SU-DHL-6 (cell line): Measurements from ENCODE around the gene CAPN15.

Experiments used
- H2AFZ ChIP-seq: fragments of 200-600 bp; sonication (generic); 2 replicates; pipeline ENCODE4 v1.6.1; 2014; ENCODE audit warnings: low read depth, mild to moderate bottlenecking, moderate library complexity, mixed read lengths, antibody characterized with exemption, low read length; ENCODE audit not compliant: severe bottlenecking
- H3F3A ChIP-seq: fragments of 200-600 bp; shearing (Covaris generic); 2 replicates; pipeline ENCODE4 v1.6.0; 2016; ENCODE audit warnings: antibody characterized with exemption, mild to moderate bottlenecking; ENCODE audit not compliant: insufficient read depth
- H3K27ac ChIP-seq: fragments of 200-600 bp; sonication (generic); 2 replicates; pipeline ENCODE4 v1.5.1; 2016; ENCODE audit warnings: low read depth, mild to moderate bottlenecking, low read length, moderate library complexity, mixed read lengths
- H3K27me3 ChIP-seq: fragments of 200-600 bp; sonication (generic), shearing (Covaris generic); 2 replicates; pipeline ENCODE4 v1.6.0; 2014; ENCODE audit warnings: mild to moderate bottlenecking, low read length
- H3K36me3 ChIP-seq: fragments of 200-600 bp; sonication (generic); 2 replicates; pipeline ENCODE4 v1.6.1; 2014; ENCODE audit warnings: mild to moderate bottlenecking, low read length, mixed read lengths
- H3K4me2 ChIP-seq: fragments of 300-600, 200-600 bp; shearing (Covaris generic), sonication (generic); 2 replicates; pipeline ENCODE4 v1.6.0; 2014; ENCODE audit warnings: low read length, low read depth, mild to moderate bottlenecking; ENCODE audit not compliant: poor library complexity, severe bottlenecking
- H3K4me3 ChIP-seq: fragments of 200-600 bp; sonication (generic); 2 replicates; pipeline ENCODE4 v1.5.1; 2014; ENCODE audit warnings: antibody characterized with exemption, low read length, mild to moderate bottlenecking, mixed read lengths; ENCODE audit not compliant: insufficient read depth, poor library complexity, severe bottlenecking
- H3K79me2 ChIP-seq: fragments of 200-600 bp; sonication (generic); 2 replicates; pipeline ENCODE4 v1.6.1; 2014; ENCODE audit warnings: mild to moderate bottlenecking, low read length, moderate library complexity; ENCODE audit not compliant: insufficient read depth
- H3K9ac ChIP-seq: fragments of 200-600 bp; sonication (generic); 2 replicates; pipeline ENCODE4 v1.7.0; 2014; ENCODE audit warnings: mild to moderate bottlenecking, low read length
- H3K9me2 ChIP-seq: fragments of 200-600 bp; sonication (generic); replicated peaks from 2 replicates; pipeline ENCODE4 v1.6.1; 2014; ENCODE audit warnings: low read length; ENCODE audit not compliant: insufficient read depth
- H3K9me3 ChIP-seq: fragments of 200-600 bp; sonication (generic); 2 replicates; pipeline ENCODE4 v1.6.1; 2014; ENCODE audit warnings: low read length, mixed read lengths; ENCODE audit not compliant: insufficient read depth
- H4K20me1 ChIP-seq: fragments of 200-600 bp; sonication (generic); 2 replicates; pipeline ENCODE4 v1.6.1; 2014; ENCODE audit warnings: low read depth, mild to moderate bottlenecking, antibody characterized with exemption, low read length, moderate library complexity, mixed read lengths
- EZH2phosphoT487 ChIP-seq: fragments of 200-600 bp; sonication (generic), shearing (Covaris generic); conservative IDR thresholded peaks from 2 replicates; pipeline ENCODE4 v1.6.1; 2018; ENCODE audit warnings: mild to moderate bottlenecking, antibody characterized with exemption, low read length, moderate library complexity, mixed read lengths
- TF ChIP-seq, protein P1 (sequence below): fragments of 200-600 bp; sonication (generic); IDR thresholded peaks from one replicate; pipeline ENCODE4 v1.5.1; 2017; ENCODE audit warnings: antibody characterized with exemption, mild to moderate bottlenecking, low read length, moderate library complexity; ENCODE audit not compliant: insufficient read depth, poor library complexity, severe bottlenecking

Gene CAPN15

DNA sequence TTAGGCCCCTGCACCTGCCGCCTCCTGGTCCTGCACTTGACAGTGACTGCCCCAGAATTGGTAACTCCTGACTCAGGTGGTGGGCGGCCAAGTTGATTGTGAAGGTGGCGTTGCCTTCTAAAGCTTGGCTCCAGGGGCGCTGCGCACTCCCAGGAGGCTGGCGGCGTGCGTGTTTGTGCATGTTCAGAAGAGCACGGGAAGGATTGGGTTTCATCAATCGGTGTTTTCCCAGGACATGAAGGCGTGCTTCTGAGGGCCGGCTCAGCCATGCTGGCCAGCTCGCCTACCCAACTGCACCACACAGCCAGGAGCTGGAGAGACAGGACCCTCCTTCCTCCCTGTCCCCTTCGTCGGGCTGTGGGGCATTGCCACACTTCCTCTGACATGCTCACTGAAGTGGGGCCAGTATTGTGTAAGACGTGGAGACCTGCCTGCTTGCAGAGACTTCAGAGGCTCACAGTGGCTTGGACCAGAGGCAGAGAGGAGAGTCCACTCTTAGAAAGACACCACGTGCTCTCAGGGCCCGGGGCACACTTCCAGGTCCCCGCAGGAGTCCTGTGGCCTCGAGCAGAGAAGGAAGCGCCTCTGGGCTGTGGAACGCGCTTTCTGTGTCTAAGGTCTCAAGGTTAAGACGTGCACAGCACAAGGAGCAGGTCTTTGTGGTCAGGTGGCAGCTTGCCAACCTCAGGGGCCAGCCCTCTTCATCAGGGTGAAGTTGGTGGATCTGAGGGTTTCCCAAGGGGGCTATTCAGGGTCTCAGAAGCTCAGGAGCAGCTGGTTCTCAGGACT is 65.2 kb downstream of the CAPN15 start:
- Histone ChIP-seq H3K27me3 (no peaks in the 10 kb centered on the region), H2AFZ (no peak overlapping the region), H3F3A (no peaks in the 10 kb centered on the region), H3K27ac (no peak overlapping the region), H3K36me3 (no peaks in the 10 kb centered on the region), H3K4me3 (no peak overlapping the region), H3K9ac (no peak overlapping the region), H3K9me2 (no peaks in the 10 kb centered on the region), H3K79me2 (peaks cover 13% of the 10 kb centered on the region; the same call in 1 of the 2 replicates), H3K9me3 (no peaks in the 10 kb centered on the region), H3K4me2 (no peak overlapping the region), H4K20me1 (no peaks in the 10 kb centered on the region)
- no peak for TF ChIP-seq EZH2phosphoT487
- TF ChIP-seq, protein P1, sequence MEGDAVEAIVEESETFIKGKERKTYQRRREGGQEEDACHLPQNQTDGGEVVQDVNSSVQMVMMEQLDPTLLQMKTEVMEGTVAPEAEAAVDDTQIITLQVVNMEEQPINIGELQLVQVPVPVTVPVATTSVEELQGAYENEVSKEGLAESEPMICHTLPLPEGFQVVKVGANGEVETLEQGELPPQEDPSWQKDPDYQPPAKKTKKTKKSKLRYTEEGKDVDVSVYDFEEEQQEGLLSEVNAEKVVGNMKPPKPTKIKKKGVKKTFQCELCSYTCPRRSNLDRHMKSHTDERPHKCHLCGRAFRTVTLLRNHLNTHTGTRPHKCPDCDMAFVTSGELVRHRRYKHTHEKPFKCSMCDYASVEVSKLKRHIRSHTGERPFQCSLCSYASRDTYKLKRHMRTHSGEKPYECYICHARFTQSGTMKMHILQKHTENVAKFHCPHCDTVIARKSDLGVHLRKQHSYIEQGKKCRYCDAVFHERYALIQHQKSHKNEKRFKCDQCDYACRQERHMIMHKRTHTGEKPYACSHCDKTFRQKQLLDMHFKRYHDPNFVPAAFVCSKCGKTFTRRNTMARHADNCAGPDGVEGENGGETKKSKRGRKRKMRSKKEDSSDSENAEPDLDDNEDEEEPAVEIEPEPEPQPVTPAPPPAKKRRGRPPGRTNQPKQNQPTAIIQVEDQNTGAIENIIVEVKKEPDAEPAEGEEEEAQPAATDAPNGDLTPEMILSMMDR: no peak

DNA sequence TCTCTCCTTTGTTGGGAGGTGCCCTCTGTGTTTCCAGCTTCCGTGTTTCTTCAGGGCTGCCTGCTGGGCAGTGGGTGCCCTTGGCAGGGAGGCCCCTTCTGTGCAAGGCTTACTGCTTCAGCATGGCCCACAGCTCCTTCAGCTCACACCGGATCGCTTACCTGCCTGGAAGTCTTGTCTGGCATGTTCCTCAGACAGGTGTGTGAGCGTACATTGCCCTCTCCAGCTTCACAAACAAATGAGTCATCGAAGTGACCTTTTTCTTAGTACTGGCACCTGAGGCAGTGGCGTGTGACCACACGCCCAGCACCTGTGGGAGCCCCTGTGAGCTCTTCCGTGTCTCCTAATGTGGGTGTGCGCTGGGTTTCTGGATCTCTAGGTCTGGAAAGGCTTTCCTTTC is 65.9 kb downstream of the CAPN15 start:
- Histone ChIP-seq H3K4me3 (no peak overlapping the region), H3K36me3 (no peaks in the 10 kb centered on the region), H2AFZ (no peak overlapping the region), H3K27ac (no peak overlapping the region), H3K9ac (no peak overlapping the region), H3K27me3 (no peaks in the 10 kb centered on the region), H4K20me1 (no peaks in the 10 kb centered on the region), H3K4me2 (no peak overlapping the region), H3K79me2 (peaks cover 13% of the 10 kb centered on the region; the same call in 1 of the 2 replicates), H3K9me2 (no peaks in the 10 kb centered on the region), H3K9me3 (no peaks in the 10 kb centered on the region), H3F3A (no peaks in the 10 kb centered on the region)
- TF ChIP-seq, protein P1: no peak
- TF ChIP-seq EZH2phosphoT487: no peak

DNA sequence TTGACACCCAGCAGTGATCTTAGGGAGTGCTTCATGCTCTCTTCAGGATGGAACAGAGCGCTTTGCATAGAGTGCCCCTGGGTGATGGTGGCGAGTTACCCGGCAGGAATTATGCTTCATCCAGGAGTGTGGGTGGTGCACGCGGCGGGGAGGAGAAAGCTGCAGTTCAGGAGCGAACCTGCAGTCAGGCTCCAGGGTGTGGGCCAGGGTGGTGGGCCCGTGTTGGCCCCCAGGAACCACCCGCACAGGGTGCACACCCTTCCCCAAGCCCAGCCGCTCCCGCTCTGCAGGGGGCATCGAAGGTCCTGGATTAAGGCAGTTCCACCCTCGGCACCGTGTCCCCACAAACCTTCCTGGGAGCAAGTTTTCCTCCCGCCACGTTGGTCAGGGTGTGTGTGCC is 66.3 kb downstream of the CAPN15 start:
- Histone ChIP-seq H3K9me3 (no peaks in the 10 kb centered on the region), H3K36me3 (no peaks in the 10 kb centered on the region), H4K20me1 (no peaks in the 10 kb centered on the region), H2AFZ (no peak overlapping the region), H3K27ac (no peak overlapping the region), H3K9ac (no peak overlapping the region), H3K79me2 (peaks cover 13% of the 10 kb centered on the region; the same call in 1 of the 2 replicates), H3K4me3 (no peak overlapping the region), H3K27me3 (no peaks in the 10 kb centered on the region), H3F3A (no peaks in the 10 kb centered on the region), H3K4me2 (no peak overlapping the region), H3K9me2 (no peaks in the 10 kb centered on the region)
- TF ChIP-seq, protein P1: no peak
- no peak for TF ChIP-seq EZH2phosphoT487
